Heart left ventricle (tissue), 13 donors: ENCODE results near the gene HYCC1.

Experiments
- POLR2A ChIP-seq, 2 donors: fragments of 450-650 bp; IDR thresholded peaks; one replicate each; pipeline ENCODE4 v1.6.1; 2017; ENCODE audit warnings: antibody characterized with exemption in 2 of 2, mild to moderate bottlenecking in 2 of 2, moderate library complexity in 2 of 2
- TF ChIP-seq, protein P1 (sequence below), 12 donors: fragments of 200-600 bp; sonication (generic) in 4 of 12; IDR thresholded peaks; one replicate each; pipeline versions ENCODE4 v1.5.0 to v1.8.0; 2018 to 2022; ENCODE audit warnings: antibody characterized with exemption in 12 of 12, mild to moderate bottlenecking in 5 of 12
- donor health status: ischemic (EF 13 %, LVEDD 7.1; RV severe dilation, severe dysfunction).
- donor health status: DM: no; HTN: yes; CAD: no.
- donor health status: DM: no; HTN: no; CAD: no.
- donor health status: ischemic (EF 25% LVEDD 6.9; RV normal size, moderate dysfunction).
- donor health status: ischemic (EF 25% LVEDD 5.7; RV mildly dilated, moderate dysfunction).
- donor health status: ischemic (EF 35%, LVEDD 5.7; RV mildly dilated, moderate dysfunction).
- donor health status: nonischemic (EF 11% LVEDD 7.7; RV severe dilation, severe dysfunction).
- donor health status: DM: yes; HTN: yes; CAD: no.
- donor health status: PGD.
- donor health status: ischemic (EF 29% LVEDD 5.4; RV normal size, mild dysfunction).
- donor health status: nonischemic (EF 23%, LVEDD 6.1; RV moderate dilation, normal function).

DNA sequence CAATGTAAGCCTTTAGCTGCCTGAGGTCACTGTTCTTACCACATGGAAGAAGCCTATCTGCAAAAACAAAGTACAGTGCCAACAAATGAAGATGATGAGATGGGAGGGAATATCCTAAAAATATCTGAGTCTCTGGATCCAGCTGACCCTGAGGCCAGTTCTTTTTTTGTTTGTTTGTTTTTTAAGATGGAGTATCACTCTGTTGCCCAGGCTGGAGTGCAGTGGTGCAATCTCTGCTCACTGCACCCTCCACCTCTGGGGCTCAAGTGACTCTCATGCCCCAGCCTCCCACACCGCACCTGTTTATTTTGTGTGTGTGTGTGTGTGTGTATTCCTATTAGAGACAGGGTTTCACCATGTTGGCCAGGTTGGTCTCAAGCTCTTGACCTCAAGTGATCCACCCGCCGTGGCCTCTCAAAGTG lies 44.9 kb downstream of the HYCC1 start:
- TF ChIP-seq, protein P1, sequence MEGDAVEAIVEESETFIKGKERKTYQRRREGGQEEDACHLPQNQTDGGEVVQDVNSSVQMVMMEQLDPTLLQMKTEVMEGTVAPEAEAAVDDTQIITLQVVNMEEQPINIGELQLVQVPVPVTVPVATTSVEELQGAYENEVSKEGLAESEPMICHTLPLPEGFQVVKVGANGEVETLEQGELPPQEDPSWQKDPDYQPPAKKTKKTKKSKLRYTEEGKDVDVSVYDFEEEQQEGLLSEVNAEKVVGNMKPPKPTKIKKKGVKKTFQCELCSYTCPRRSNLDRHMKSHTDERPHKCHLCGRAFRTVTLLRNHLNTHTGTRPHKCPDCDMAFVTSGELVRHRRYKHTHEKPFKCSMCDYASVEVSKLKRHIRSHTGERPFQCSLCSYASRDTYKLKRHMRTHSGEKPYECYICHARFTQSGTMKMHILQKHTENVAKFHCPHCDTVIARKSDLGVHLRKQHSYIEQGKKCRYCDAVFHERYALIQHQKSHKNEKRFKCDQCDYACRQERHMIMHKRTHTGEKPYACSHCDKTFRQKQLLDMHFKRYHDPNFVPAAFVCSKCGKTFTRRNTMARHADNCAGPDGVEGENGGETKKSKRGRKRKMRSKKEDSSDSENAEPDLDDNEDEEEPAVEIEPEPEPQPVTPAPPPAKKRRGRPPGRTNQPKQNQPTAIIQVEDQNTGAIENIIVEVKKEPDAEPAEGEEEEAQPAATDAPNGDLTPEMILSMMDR (IDR thresholded peaks at IDR 0.05), result no peak
- no peak for TF ChIP-seq POLR2A (IDR thresholded peaks at IDR 0.05)
